BE2C (cell line): ENCODE results near the gene NUB1.

Source experiments
- DNase-seq: peaks from one replicate; pipeline ENCODE4 v3.0.0-alpha.2; 2020
- H3K27me3 ChIP-seq: fragments of 250-450 bp; sonication (Bioruptor Pico); 2 replicates; pipeline ENCODE4 v1.5.1; 2020; ENCODE audit warnings: mild to moderate bottlenecking
- H3K36me3 ChIP-seq: fragments of 250-450 bp; sonication (Bioruptor Pico); 2 replicates; pipeline ENCODE4 v1.5.1; 2020; ENCODE audit warnings: mild to moderate bottlenecking
- H3K4me1 ChIP-seq: fragments of 250-450 bp; sonication (Bioruptor Pico); 2 replicates; pipeline ENCODE4 v1.5.1; 2020
- H3K4me3 ChIP-seq: 2 replicates; pipeline ENCODE4 v1.5.1; 2011; ENCODE audit warnings: low read depth, low read length
- H3K9me3 ChIP-seq: fragments of 250-450 bp; sonication (Bioruptor Pico); 2 replicates; pipeline ENCODE4 v1.5.1; 2020
- CTCF ChIP-seq: IDR thresholded peaks from 2 replicates; pipeline ENCODE4 v1.5.1; 2012; ENCODE audit warnings: mild to moderate bottlenecking, low read depth, low read length

Gene NUB1

GRCh38 chr7:151424799-151425198 lies 83.2 kb downstream of the NUB1 start:
- DNase-seq = no peak
- H3K36me3 ChIP-seq = no peaks in the 10 kb centered on the region
- no peaks in the 10 kb centered on the region for H3K9me3 ChIP-seq
- no peaks in the 10 kb centered on the region for H3K27me3 ChIP-seq
- no peaks in the 10 kb centered on the region for H3K4me1 ChIP-seq
- H3K4me3 ChIP-seq = no peak overlapping the region
- TF ChIP-seq CTCF = no peak

GRCh38 chr7:151425670-151426440 lies 84.2 kb downstream of the NUB1 start:
- DNase-seq = no peak
- Histone ChIP-seq H3K9me3 (no peaks in the 10 kb centered on the region), H3K4me3 (no peak overlapping the region), H3K27me3 (no peaks in the 10 kb centered on the region), H3K4me1 (no peaks in the 10 kb centered on the region), H3K36me3 (no peaks in the 10 kb centered on the region)
- TF ChIP-seq CTCF = no peak

- no peak for DNase-seq
- no peaks in the 10 kb centered on the region for H3K36me3 ChIP-seq
- TF ChIP-seq CTCF = no peak
- H3K9me3 ChIP-seq = no peaks in the 10 kb centered on the region
- H3K27me3 ChIP-seq = no peaks in the 10 kb centered on the region
- no peaks in the 10 kb centered on the region for H3K4me1 ChIP-seq
- H3K4me3 ChIP-seq = no peak overlapping the region
Measured at GRCh38 chr7:151426441-151426903, 84.9 kb downstream of the NUB1 start.

GRCh38 chr7:151426904-151427704 lies 85.5 kb downstream of the NUB1 start:
- TF ChIP-seq CTCF = no peak
- no peak for DNase-seq
- no peaks in the 10 kb centered on the region for H3K4me1 ChIP-seq
- H3K36me3 ChIP-seq = no peaks in the 10 kb centered on the region
- no peaks in the 10 kb centered on the region for H3K27me3 ChIP-seq
- H3K4me3 ChIP-seq = no peak overlapping the region
- no peaks in the 10 kb centered on the region for H3K9me3 ChIP-seq

GRCh38 chr7:151427705-151428377 lies 86.2 kb downstream of the NUB1 start:
- no peak for DNase-seq
- H3K4me1 ChIP-seq = no peaks in the 10 kb centered on the region
- H3K9me3 ChIP-seq = no peaks in the 10 kb centered on the region
- no peak overlapping the region for H3K4me3 ChIP-seq
- no peaks in the 10 kb centered on the region for H3K27me3 ChIP-seq
- no peak for TF ChIP-seq CTCF
- no peaks in the 10 kb centered on the region for H3K36me3 ChIP-seq
